Measurements from ENCODE around the gene COL5A1.
"Not testable (repeated sequence)": the region's sequence is repeated elsewhere in the genome, so short reads cannot be mapped to it uniquely, and the experiment has no call there.

Gene COL5A1

DNA sequence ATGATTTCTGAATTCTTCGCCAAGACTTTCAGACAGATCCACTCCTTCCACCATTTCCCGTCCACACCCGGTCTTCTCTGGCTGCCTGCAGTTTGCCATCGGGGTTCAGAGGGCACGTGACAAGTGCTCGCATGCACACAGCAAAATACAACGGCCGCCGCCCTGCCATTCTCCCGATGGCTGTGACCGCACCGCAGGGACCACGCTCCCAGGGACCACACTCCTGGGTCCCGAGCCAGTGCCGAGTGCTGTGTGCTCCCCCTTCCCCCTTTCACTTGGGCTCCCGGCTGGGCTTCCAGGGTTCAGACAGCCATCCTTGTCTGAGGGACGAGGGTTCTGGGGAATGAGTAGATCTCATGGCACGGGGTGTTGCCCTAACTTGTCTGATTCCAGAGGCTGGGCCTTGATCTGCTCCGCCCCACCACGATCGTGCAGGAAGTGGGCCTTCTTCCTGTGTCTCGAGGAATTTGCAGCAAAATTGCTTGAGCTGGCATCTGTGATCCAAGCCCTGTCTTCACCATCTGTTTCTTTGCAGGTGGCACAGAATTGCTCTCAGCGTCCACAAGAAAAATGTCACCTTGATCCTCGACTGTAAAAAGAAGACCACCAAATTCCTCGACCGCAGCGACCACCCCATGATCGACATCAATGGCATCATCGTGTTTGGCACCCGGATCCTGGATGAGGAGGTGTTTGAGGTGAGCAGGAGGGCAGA is 59.2 kb downstream of the COL5A1 start:
- no peak overlapping the region for H3K27ac ChIP-seq

DNA sequence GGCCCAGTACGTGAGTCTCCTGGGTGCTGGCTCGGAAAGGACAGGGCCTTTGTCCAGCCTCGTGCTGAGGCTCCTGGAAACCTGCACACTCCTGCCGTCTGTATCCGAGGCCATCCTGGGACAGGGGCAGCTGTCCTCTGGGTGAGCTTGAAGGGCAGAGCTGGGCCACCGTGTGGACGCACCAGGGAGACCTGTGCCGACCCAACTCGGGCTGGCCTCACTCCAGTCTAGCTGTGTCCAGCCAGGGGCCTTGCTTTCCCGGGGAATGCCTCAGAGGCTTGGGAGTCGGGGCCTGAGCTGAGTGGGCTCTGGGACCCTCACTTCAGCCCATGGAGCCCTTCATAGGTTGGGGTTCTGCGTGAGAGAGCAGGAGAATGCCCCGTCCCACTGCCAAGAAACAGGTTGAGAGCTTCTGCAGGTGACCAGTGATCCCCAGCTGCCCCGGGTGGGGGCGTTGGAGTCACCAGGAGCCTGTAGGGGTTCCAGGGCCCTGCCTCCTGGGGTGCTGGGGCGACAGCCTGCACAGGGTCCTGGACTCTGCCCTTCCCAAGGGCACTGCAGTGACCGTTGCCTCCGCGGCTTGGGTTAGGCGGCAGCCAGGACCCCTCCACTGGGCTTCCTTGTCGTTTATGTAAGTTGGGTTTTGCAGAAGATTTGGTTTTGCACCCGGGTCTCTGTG is 60.1 kb downstream of the COL5A1 start:
- H3K27ac ChIP-seq = no peak overlapping the region
- DNase-seq (ENCODE audit: low read depth, low spot score) = no peak

More for the DNA sequence above, 59.2 kb downstream of the COL5A1 start:
- no peak for DNase-seq (ENCODE audit: low read depth, low spot score)

DNA sequence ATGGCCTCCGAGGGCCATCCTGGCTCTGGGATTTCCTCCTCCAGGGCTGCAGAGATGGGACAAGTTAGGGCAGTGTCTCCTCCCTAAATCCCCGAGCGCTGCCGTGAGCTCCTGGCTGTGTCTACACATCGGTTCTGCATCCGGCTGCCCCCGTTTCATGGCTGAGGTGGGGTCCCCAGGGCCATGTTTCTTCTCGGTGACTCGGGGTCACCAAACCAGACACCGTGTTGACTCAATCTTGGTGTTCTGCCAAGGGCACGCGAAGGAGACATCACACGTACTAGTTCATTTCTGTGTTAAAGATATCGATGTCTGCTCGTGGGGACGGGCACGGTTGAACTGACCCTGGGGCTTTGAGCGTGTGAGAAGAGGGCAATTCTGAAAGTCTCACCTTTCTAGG is 60.7 kb downstream of the COL5A1 start:
- no peak overlapping the region for H3K27ac ChIP-seq
- DNase-seq (ENCODE audit: low read depth, low spot score) = no peak

DNA sequence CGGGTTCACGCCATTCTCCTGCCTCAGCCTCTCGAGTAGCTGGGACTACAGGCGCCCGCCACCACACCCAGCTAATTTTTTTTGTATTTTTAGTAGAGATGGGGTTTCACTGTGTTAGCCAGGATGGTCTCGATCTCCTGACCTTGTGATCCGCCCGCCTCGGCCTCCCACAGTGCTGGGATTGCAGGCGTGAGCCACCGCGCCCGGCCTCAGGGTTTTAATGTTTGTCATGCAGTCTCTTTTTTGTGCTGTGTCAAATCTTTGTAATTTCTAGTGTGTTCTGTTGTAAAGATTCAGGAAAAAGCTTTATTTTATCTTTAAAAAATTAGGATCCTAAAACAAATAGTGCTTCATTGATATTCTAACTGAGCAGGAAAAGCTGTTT is 62.1 kb downstream of the COL5A1 start:
- not testable (repeated sequence) for H3K27ac ChIP-seq; DNase-seq (ENCODE audit: low read depth, low spot score)

DNA sequence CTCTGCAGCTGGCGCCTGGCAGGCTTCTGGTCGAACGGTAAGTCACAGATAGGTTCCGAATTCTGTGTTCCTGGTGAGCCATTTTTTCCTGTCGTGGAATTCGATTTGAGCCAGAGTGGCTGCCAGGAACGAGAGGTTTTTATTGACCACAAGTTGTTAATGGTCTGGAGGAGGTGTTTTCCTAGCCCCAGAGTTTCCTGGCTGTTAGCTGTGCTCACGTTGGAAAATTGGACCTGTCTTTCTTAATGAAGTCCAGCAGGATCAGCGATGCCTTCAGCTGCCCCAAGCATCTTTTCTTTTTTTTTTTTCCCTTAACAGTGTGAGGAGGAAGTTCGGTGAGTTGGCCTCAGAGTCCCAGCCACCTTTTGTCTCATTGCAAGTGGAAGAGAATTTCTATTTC is 62.9 kb downstream of the COL5A1 start:
- H3K27ac ChIP-seq = no peak overlapping the region
- DNase-seq (ENCODE audit: low read depth, low spot score) = no peak

DNA sequence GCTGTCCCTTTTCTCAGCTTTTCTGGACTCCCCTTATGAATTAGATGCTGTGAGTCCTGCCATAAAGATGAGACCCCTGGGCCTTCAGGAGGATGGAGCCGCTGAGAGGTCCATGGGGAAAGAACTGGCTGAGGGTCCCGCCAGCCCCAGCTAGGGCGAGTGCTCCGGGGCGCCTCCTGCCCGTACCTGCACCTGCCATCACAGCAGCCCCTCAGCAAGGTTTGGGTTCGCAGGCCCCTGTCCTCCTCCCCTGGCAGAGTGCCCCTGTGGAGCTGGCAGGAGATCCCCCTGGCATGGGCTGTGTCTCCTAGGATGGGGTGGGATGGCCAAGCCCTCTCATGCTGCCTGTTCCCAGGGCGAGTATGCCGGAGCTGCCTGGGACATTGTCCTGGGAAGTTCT is 64.2 kb downstream of the COL5A1 start:
- no peak overlapping the region for H3K27ac ChIP-seq
- no peak for DNase-seq (ENCODE audit: low read depth, low spot score)

DNA sequence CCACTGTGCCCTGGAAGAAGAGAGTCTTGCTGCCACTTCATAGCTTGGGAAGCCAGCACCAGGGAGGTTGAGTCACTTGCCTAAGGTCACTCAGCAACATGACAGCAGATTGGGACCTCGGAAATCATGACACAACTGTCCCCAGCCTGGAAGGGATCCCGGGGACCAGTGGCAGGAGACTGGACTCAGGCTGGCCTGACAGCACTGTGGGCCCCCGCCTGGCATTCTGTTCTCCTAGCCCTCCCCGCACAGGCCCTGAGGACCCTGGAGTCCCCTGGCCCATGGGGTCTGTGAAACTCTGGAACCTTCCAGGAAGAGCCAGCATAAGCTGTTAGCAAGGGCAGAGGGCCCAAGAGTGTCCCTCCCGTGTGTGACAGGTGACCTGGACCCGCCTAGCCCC is 64.9 kb downstream of the COL5A1 start:
- H3K27ac ChIP-seq = no peak overlapping the region
- no peak for DNase-seq (ENCODE audit: low read depth, low spot score)

DNA sequence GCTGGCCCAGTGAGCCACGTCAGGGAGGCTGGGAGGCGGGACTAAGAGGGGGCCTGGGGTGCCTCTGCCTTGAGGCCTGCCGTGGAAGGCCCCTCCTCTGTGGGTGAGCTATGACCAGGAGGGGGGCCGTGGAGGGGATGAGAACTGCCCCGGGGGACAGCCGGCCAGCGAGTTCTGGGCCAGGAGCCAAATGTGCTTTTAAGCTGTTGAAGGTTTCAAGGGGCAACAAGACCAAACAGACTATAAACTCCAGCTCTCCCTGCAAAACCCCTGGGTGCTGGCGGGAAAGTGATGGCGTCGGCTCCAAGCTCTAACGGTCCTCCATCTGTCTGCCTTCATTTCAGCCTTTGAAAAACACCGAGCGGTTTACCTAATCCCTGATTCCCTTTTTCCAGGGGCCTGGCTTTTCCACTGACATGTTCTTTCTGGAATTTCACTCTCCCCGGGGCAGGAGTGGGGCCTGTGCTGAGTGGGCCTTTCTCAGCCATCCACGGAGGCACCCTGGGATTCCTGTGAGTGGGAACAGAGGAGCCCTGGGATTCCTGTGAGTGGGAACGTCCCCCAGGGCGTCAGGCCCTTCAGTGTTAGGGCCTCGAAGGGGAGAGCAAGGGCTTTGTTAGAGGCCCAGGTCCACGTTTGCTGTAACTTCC is 65.6 kb downstream of the COL5A1 start:
- no peak overlapping the region for H3K27ac ChIP-seq
- DNase-seq (ENCODE audit: low read depth, low spot score) = no peak

DNA sequence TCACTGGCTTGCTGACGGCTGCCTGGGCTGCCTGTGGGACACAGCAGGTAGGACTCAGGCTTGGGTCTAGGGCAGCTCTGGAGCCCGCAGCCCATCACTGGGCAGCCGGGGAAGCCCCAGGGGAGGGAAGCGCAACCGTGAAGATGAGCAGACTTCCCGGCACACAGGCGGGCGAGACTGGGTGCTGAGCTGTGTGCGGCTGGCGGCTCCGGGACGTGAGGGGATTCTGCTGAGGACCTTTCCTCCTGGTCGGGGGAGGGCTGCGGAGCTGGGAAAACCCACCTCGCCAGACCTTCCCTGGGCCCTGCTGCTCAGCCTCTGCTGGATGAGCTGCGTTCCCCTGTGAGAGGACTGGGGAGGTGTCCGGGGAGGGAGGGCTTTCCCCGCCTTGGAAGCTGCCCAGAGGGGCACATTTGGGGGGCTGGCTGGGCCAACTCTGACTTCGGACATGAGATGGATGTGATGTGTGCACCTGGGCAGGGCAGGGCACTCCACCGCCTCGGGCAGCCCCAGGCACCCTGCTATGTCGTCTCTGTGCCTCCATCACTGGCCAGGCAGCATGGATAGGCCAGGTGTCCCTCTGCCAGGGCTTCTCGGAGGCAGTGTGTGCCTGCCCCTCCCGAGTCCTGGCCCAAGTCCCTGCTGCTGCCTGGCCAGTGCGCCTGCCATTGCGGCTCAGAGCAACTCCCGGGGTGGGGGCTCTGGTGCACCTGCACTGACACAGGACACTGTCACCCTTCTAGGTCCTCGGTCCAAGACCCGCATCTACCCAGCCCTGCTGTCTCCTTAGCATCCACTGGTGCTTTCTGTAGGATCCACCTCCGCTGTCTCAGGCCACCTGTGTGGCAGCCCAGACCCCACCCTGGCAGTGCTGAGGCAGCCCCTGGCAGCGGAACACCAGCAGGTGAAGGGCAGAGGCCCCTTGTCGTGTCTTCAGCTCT is 66.4 kb downstream of the COL5A1 start:
- DNase-seq (ENCODE audit: low read depth, low spot score) = no peak
- H3K27ac ChIP-seq = no peak overlapping the region

DNA sequence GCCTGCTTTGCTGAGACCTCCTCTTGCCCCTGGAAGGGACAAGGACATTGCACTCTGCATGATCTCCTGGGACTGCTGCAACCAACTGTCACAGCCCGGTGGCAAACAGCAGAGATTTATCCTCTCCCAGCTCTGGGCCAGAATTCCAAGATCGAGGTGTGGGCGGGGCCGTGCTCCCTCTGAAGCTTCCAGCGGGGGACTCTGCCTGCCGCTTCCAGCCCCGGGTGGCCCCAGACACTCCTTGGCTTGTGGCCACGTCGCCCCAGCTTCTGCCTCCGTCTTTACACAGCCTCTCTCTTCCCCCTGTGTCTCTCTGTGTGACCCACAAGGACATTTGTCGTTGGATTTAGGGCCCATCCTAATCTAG is 67.1 kb downstream of the COL5A1 start:
- no peak overlapping the region for H3K27ac ChIP-seq
- no peak for DNase-seq (ENCODE audit: low read depth, low spot score)

DNA sequence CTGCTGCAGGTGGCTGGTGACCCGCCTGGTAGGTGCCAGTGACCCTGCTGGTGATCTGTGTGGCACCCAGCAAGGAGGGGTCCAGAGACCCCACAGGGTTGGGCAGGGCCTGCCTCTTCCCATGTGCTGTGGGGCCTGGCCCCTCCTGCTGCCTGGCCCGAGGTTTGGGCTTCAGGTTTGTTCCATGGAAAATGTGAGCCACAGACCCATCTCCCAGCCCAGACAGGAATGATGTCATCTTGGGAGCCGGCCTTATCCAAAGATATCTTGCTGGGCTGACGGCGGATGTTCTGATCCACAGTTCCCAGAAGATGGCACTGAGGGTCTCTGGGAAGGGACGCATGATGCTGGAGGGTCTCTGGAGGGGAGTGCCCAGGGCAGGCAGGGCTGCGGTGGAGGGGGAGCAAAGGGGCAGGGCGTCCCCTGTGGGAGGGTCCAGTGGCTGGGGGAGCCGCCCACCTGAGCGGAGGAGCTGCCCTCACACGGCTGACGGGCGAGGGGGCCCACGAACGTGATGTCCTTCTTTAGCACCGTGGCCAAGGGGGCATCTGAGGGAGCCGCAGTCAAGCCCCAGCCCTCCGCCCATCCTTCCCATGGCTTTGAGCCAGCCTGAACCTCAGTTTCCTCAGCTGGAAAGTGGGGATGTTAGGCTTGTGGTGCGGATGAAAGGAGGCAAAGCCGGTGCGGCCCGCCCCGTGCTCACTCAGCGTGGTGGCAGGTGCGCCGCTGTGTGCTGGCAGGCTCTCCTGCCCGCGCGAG is 68.1 kb downstream of the COL5A1 start:
- H3K27ac ChIP-seq = no peak overlapping the region
- DNase-seq (ENCODE audit: low read depth, low spot score) = no peak

DNA sequence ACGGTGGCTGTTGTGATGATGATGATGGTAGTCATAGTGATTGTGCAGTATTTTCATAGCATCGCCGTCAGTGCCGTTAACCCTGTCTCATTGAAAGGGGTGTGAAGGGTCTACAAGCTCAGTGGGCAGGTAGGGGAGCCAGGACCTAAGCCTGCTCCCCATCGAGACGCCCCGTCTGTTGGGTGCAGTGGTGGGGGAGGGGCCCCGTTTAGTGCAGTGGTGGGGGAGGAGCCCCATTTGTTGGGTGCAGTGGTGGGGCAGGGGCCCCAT is 68.6 kb downstream of the COL5A1 start:
- DNase-seq (ENCODE audit: low read depth, low spot score) = no peak
- H3K27ac ChIP-seq = no peak overlapping the region

DNA sequence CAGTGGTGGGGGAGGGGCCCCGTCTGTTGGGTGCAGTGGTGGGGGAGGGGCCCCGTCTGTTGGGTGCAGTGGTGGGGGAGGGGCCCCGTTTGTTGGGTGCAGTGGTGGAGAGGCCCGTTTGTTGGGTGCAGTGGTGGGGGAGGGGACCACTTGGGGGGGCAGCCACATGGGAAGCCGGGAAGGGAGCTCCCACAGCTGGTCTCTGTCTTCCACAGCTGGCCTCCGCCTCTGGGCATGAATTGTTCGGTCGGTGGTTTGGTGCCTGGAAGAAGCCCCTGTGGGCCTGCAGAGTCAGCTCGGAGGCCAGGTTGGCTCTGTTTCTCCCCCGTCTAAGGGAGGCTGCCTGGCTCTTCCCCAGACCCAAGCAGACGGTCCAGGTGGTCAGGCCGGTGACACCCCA is 69.3 kb downstream of the COL5A1 start:
- no peak overlapping the region for H3K27ac ChIP-seq
- DNase-seq (ENCODE audit: low read depth, low spot score) = no peak

DNA sequence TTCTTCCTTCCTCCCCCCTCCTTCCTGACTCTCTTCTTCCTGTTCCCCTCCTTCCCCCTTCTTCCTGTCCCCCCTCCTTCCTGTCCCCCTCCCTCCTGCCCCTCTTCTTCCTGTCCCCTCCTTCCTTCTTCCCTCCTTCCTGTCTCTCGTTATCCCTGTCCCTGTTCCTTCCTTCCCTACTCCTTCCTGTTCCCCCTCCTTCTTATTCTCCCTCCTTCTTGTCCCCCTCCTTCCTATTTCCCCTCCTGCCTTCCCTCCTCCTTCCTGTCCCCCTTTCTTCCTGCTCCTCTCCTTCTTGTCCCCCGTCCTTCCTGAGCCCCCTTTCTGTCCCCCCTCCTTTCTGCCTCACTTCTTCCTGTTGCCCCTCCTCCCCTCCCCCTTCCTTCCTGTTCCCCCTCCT is 70.6 kb downstream of the COL5A1 start:
- no peak overlapping the region for H3K27ac ChIP-seq

DNA sequence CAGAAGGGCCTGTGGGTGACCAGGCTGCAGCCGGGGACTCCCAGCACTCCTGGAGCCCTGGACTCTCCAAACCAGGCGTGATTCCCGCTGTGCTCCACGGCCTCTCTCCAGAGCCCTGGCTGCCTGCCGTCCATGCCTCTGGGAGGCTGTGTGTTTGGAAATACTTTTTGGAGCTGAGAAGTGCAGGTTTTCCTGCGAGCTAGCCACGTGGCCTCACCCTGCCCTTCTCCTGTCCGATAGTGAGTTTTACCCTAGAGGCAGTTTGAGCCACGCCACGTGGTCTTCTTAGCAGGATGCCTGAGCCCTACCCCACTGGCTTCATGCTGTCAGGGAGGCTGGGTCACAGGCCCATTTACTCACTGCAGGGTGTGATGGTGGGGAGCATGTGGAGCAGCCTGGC is 71.3 kb downstream of the COL5A1 start:
- H3K27ac ChIP-seq = no peak overlapping the region
- no peak for DNase-seq (ENCODE audit: low read depth, low spot score)

More for the DNA sequence above, 70.6 kb downstream of the COL5A1 start:
- no peak for DNase-seq (ENCODE audit: low read depth, low spot score)

DNA sequence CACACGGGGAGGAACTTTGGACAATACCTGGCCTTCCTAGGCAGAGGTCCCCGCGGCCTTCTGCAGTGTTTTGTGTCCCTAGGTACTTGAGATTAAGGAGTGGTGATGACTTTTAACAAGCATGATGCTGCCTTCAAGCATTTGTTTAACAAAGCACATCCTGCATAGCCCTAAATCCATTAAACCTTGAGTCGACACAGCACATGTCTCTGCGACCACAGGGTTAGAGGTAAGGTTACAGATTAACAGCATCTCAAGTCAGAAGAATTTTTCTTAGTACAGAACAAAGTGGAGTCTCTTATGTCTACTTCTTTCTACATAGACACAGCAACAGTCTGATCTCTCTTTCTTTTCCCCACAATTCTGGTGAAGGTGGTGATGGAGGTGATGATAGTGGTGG is 73.9 kb downstream of the COL5A1 start:
- H3K27ac ChIP-seq; DNase-seq (ENCODE audit: low read depth, low spot score): not testable (repeated sequence)

DNA sequence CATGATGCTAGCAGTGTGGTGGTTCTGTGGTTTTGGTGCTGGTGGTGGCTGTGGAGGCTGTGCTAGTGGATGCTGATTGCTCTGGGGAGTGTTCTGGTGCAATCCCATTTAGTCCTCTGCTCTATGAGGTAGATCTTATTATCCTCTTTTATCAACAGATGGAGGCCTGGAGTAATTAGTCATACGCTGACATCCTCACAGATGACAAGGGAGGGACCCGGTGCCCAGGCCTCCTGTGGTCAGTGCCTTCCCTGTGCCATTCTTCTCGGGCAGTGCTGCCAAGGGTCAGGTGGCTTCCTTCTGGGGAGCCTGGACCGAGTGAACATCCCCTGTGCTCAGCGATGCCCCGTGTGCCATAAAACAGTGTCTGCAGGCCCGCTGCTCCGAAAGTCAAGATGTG is 74.5 kb downstream of the COL5A1 start:
- no peak overlapping the region for H3K27ac ChIP-seq
- DNase-seq (ENCODE audit: low read depth, low spot score) = no peak

DNA sequence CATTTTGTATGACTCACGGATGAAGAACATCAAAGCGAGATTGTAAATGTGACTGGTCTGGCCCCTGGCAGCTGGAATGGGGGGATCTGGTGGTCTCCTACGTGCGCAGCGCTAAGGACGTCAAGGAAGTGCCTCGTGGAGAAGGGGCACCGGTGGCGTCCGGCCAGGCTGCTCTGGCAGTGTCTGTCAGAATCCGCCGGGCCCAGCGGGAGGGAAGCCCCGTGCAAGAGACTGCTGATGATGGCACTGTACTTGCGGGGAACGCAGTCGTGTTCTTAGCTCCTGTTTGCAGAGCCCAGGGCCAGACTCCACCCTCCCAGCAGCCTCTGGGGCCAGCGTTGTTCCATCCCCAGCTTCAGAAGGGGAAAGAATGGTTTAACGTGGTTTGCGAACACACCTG is 75.5 kb downstream of the COL5A1 start:
- H3K27ac ChIP-seq = no peak overlapping the region
- DNase-seq (ENCODE audit: low read depth, low spot score) = no peak

DNA sequence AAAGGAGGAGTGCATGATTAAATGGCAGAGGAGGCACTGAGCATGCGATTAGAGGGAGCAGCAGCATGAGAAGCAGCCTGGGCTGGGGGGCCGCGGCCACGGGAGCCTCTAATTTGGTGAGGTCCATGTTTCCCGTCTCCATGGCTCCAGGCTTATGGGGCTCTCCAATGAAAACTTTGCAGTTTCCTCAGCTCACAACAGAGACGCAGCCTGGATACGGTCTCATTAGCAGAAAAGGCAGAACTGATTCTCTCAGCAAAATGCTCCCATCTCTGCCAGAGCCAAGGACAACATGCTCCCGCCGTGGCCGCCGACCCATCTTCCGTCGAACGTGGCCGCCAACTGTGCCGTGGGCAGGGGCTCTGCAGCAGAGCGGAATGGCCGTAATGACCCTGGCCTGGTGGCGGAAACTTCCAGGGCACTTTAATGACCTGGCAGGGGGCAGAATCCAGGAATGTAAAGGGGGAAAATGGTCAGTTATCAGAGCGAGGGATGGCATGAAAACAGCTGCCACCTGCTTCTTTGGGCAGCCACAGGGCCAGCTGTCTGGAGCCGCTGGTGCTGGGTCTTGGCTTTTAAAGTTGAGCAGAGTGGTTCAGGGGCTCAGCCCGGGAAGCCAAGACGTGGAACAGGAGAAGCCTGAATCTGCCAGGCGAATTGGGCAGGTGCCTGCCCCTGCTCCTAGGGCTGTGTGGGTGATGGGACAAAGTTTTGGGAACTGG is 76.5 kb downstream of the COL5A1 start:
- no peak for DNase-seq (ENCODE audit: low read depth, low spot score)

DNA sequence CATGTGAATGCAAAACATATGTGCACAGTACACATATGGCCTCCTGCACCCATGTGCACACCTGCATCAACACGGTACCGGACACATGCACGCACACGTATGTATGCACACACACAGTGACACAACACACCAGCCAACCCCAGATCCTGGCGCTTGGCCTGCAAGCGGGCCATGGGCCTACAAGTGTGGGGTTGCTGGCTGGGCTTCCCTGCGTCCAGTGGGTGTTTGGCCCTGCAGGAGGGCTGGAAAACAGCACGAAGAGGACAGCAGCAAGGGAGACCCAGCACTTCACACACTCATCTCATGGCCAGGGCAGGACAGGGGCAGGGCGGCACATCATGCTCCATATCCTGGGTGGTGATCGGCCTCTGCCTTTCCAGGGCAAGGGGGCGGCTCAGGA is 77.7 kb downstream of the COL5A1 start:
- no peak for DNase-seq (ENCODE audit: low read depth, low spot score)
- H3K27ac ChIP-seq = no peak overlapping the region

More for the DNA sequence above, 76.5 kb downstream of the COL5A1 start:
- H3K27ac ChIP-seq = no peak overlapping the region
